Measurements from ENCODE around the gene RBM46.
"Not testable (repeated sequence)": the region's sequence is repeated elsewhere in the genome, so short reads cannot be mapped to it uniquely, and the experiment has no call there.

The RBM46 gene

GRCh38 chr4:154836513-154836912 is 55.4 kb downstream of the RBM46 start:
- no peak for DNase-seq (ENCODE audit: low read depth in 3 of 3, low spot score in 1 of 3)

GRCh38 chr4:154838155-154838554 is 57.1 kb downstream of the RBM46 start:
- no peak for DNase-seq (ENCODE audit: low read depth in 3 of 3, low spot score in 1 of 3)

GRCh38 chr4:154838694-154839093 is 57.6 kb downstream of the RBM46 start:
- no peak for DNase-seq (ENCODE audit: low read depth in 3 of 3, low spot score in 1 of 3)

GRCh38 chr4:154854362-154854761 is 73.3 kb downstream of the RBM46 start:
- DNase-seq (ENCODE audit: low read depth in 3 of 3, low spot score in 1 of 3) = no peak

- DNase-seq (ENCODE audit: low read depth in 3 of 3, low spot score in 1 of 3) = no peak
Observed at GRCh38 chr4:154858166-154858565, 77.1 kb downstream of the RBM46 start.

GRCh38 chr4:154868414-154869194 is 87.5 kb downstream of the RBM46 start:
- DNase-seq (ENCODE audit: low read depth in 3 of 3, low spot score in 1 of 3) = no peak

- DNase-seq (ENCODE audit: low read depth in 3 of 3, low spot score in 1 of 3) = no peak
Observed at GRCh38 chr4:154869301-154869700, 88.2 kb downstream of the RBM46 start.

GRCh38 chr4:154872198-154872597 is 91.1 kb downstream of the RBM46 start:
- no peak for DNase-seq (ENCODE audit: low read depth in 3 of 3, low spot score in 1 of 3)

- not testable (repeated sequence) for DNase-seq (ENCODE audit: low read depth in 3 of 3, low spot score in 1 of 3)
Observed at GRCh38 chr4:154874049-154874448, 93.0 kb downstream of the RBM46 start.

- DNase-seq (ENCODE audit: low read depth in 3 of 3, low spot score in 1 of 3) = no peak
Observed at GRCh38 chr4:154877110-154877760, 96.2 kb downstream of the RBM46 start.

Measured in stimulated activated CD4-positive, alpha-beta T cell treated with anti-CD3 and anti-CD28 coated beads, TNF-alpha, amount 100 ng/mL, for 1 hour (primary cell).